ENCODE data around the gene WDR20. TPM values are rescaled to one million over a fixed set of nuclear protein-coding genes. Genes with fewer than 3 reads are reported as not detected.
A peak's percentile ranks its signal among the peaks of the same experiment; 100 is the strongest.
"Not testable (repeated sequence)": the region's sequence is repeated elsewhere in the genome, so short reads cannot be mapped to it uniquely, and the experiment has no call there.

Gene WDR20, protein sequence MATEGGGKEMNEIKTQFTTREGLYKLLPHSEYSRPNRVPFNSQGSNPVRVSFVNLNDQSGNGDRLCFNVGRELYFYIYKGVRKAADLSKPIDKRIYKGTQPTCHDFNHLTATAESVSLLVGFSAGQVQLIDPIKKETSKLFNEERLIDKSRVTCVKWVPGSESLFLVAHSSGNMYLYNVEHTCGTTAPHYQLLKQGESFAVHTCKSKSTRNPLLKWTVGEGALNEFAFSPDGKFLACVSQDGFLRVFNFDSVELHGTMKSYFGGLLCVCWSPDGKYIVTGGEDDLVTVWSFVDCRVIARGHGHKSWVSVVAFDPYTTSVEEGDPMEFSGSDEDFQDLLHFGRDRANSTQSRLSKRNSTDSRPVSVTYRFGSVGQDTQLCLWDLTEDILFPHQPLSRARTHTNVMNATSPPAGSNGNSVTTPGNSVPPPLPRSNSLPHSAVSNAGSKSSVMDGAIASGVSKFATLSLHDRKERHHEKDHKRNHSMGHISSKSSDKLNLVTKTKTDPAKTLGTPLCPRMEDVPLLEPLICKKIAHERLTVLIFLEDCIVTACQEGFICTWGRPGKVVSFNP
- total RNA-seq = 10 to 100 TPM; 22.3 to 27.3 TPM

DNA sequence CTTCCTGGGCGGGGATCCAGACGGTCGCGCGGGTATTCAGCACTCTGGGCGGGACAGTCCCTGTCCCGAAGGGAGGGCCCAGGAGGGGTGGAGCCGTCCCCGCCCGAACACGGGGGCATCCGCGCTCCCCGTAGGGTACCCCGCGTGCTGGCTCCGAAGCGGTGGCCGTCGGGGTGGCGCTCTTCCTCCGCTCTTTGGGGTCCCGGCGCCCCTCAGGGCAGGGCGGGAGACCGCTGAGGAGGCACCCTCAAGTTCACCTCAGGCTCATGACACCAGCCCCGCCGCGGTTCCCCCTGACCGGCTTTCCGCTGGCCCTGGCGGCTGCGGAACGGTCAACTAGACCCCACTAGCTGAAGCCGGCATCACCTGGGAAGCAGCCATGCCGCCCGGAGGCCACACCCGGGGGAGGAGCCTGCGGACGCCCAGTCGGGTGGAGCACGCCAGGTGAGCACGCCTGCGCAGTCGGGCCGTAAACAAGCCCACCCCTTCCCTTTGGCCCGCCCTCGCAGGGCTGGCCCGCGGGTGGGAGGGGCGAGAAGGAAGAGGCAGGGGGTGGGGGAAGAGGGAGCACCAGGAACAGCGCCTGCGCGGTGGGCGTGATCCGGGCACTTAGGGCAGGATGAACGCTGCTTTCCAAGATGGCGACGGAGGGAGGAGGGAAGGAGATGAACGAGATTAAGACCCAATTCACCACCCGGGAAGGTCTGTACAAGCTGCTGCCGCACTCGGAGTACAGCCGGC, at the start of gene WDR20:
TSS of gene WDR20 (plus strand) at position 612 of the 741 bp plus-strand sequence. CDS start at position 639, 27 bp downstream.
- no peaks in the 10 kb centered on the region for H3K27me3 Mint-ChIP-seq

DNA sequence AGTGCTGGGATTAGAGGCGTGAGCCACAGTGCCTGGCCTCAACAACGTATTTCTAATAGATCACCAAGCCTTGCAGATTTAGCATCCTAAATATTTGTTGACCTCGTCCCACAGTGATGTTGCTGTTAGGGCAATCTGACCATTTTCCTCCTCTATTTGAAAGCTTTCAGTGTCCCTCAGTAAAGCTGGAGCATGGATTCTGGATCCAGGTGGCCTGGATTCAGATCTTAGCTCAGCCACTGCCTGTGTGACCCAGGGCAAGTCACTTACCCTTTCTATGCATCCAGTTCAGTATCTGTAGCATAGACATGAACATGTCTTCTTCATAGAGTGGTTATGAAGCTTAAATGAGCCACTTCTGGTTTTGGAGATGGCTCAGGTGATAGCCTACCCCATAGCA, 49.0 kb upstream of the WDR20 start:
- H3K4me3 Mint-ChIP-seq = no peak overlapping the region
- no peak overlapping the region for H3K27ac Mint-ChIP-seq
- H3K36me3 Mint-ChIP-seq = peaks cover 14% of the 10 kb centered on the region
- no peaks in the 10 kb centered on the region for H3K9me3 Mint-ChIP-seq
- H3K4me1 Mint-ChIP-seq = peaks cover 23% of the 10 kb centered on the region
- no peak for DNase-seq
- H3K27me3 Mint-ChIP-seq = no peaks in the 10 kb centered on the region

More for the DNA sequence above, at the start of gene WDR20:
- Mint-ChIP-seq H3K9me3 (no peaks in the 10 kb centered on the region), H3K4me3 (peak within 1 kb of the TSS; percentile 89), H3K4me1 (peaks cover 26% of the 10 kb centered on the region), H3K27ac (peak within 1 kb of the TSS; percentile 94), H3K36me3 (no peaks in the 10 kb centered on the region)
- peak; percentile 100 for DNase-seq

DNA sequence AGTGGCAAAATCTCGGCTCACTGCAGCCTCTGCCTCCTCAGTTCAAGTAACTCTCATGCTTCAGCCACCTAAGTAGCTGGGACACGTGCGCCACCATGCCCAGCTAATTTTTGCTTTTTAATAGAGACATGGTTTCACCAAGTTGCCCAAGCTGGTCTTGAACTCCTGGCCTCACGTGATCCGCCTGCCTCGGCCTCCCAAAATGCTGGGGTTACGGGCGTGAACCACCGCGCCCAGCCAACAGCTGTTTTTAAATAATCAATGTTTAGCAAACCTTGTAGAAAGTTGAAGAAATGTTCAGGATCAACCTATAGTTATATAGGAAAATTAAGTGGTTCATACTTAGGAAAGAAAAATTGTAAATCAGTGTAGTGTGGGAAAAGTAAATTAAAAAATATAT, 46.9 kb upstream of the WDR20 start:
- Mint-ChIP-seq H3K4me3 (no peak overlapping the region), H3K27me3 (no peaks in the 10 kb centered on the region), H3K36me3 (peaks cover 7% of the 10 kb centered on the region), H3K4me1 (peaks cover 33% of the 10 kb centered on the region), H3K27ac (no peak overlapping the region), H3K9me3 (no peaks in the 10 kb centered on the region)
- no peak for DNase-seq

DNA sequence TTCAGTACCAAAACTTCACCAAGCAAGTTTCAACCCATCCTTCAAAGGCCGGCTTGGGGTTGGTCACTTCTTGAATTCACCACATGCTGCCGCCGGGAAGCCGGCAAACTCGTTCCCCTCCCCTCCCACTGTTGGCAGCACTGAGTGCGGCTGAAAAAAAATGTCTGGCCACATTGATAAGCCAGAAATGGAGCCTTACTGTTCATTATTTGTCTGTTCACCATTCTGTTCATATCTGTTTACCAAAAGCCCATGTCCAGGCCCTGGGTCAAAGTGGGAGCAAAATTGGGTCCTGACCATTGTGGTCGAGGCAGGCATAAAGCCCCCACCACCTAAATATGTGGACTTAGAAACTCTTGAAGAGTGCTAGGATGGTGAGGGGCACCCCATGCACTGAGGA, 45.6 kb upstream of the WDR20 start:
- DNase-seq = no peak
- Mint-ChIP-seq H3K4me1 (peaks cover 24% of the 10 kb centered on the region), H3K36me3 (peaks cover 4% of the 10 kb centered on the region), H3K27me3 (no peaks in the 10 kb centered on the region), H3K27ac (no peak overlapping the region), H3K4me3 (no peak overlapping the region), H3K9me3 (no peaks in the 10 kb centered on the region)

DNA sequence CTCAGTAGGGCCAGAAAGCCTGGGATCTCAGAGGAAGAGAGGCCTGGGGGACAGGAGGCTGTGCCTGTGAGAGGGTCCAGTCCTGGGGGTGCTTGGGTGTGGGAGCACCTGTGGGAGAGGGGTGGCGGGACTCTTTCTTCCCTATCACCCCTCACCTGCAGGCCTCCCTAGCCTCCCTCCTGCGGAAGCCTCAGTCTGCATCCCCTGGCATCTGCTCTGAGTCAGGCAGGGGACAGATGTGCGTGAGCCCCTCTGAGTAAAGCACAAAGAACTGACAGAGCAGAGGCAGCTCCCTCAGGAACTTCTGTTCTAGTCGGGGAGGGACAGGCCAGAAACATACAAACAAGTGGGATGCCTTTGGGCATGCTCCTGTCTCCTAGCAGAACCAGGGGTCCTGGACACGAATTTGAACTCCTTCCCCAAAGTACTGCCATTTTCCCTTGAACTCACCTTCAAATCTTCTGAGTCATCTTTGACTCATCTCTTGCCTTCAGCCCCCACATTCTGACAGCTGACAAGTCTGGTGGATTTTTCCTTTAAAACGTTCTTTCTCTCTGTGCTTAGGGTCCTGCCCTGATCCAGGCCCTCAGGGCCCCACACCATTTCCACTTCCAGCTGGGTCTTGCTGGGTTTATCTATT, 44.3 kb upstream of the WDR20 start:
- no peak for DNase-seq
- H3K36me3 Mint-ChIP-seq = no peaks in the 10 kb centered on the region
- H3K4me1 Mint-ChIP-seq = peaks cover 18% of the 10 kb centered on the region
- H3K27me3 Mint-ChIP-seq = no peaks in the 10 kb centered on the region
- H3K27ac Mint-ChIP-seq = no peak overlapping the region
- H3K9me3 Mint-ChIP-seq = no peaks in the 10 kb centered on the region
- no peak overlapping the region for H3K4me3 Mint-ChIP-seq

DNA sequence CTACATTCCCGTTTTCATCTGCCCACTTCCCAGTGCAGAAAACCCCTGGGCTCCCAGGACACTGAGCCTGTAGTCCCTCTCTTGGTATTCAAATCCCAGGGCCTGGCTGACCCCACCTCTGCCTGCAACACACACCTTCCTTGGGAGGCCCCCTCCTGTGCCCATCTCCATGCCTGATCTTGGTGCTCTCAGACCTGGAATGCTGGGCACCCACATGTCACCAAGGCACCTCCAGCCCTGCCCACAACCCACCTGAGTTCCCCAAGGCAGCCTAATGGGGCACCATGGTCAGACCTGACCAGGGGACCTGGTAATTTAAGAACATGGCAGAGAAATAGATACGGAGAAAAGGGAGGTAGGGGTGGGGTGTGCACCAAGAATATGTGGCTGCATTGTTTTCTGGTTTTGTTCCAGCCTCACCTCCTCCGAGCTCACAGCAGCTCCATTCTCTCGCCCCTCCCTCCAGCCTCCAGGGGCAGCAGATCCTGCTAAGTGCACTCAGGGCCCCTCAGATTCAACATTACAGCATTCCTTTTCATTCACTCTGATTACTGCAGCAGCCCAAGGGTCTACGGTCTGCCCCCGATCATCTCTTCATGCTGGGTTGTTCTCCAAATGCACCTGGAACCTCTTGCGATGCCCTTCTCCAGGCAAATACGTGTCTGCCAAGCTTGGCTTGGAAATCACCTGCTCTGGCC, 43.7 kb upstream of the WDR20 start:
- no peak overlapping the region for H3K27ac Mint-ChIP-seq
- H3K4me1 Mint-ChIP-seq = peaks cover 18% of the 10 kb centered on the region
- no peak for DNase-seq
- no peak overlapping the region for H3K4me3 Mint-ChIP-seq
- H3K36me3 Mint-ChIP-seq = no peaks in the 10 kb centered on the region
- no peaks in the 10 kb centered on the region for H3K9me3 Mint-ChIP-seq
- no peaks in the 10 kb centered on the region for H3K27me3 Mint-ChIP-seq

DNA sequence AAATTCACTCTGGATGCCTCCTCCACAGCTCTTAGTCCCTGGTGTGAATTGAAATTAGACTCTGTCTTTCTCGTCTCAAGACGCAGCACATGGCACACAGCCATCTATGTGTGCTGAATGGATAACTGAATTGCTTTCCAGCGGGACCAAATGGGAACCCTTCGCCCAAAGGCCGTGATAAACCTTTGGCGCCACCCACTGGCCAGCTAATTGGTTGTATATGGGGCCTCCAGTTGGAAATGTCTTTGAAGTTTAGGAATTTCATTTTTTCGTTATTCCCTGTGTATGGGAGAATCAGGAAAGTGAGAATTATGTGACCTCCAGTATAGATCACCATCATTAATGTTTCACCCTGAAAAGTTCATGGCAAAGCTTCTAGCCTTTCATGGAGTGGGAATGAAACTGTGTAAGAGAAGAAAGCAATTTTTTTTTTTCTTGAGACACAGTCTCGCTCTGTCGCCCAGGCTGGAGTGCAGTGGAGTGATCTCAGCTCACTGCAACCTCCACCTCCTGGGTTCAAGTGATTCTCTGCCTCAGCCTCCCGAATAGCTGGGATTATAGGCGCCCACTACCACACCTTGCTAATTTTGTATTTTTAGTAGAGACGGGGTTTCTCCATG, 43.0 kb upstream of the WDR20 start:
- Mint-ChIP-seq H3K27me3 (no peaks in the 10 kb centered on the region), H3K36me3 (no peaks in the 10 kb centered on the region), H3K4me3 (no peak overlapping the region), H3K27ac (no peak overlapping the region), H3K9me3 (no peaks in the 10 kb centered on the region), H3K4me1 (peaks cover 18% of the 10 kb centered on the region)
- peak; percentile 51 for DNase-seq

DNA sequence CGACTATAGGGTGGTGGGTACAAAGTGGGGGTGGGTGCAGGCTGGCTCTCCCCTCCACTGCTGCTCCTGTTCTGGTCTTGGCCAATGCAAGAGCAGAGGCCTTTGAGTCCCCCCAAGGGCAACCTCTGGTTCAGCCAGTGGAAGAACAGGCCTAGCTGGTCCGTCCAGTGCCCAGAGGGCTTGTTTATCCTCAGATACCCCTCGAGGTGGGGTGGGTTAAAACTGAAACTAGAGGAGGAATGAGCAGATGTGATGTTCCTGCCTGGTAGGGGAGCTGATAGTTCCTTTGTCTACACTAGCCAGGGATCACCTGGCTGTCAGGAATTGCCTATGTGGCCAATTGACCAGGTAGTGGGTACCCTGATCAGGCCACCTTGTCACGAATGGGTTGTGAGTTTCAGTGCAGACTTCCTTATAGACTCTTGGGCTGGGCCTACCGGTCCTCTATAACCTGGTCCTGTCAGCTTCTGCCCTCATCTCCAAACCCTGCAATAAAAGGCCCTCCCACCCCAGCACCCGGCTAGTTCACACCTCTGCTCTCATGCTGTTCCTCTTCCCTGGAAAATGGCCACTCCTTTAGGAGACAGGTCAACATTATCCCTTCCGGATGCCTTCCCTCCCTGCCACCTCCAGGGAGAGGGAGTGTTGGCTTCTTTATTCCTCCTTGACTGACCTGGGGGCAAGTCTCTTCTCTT, 42.1 kb upstream of the WDR20 start:
- Mint-ChIP-seq H3K9me3 (no peaks in the 10 kb centered on the region), H3K36me3 (no peaks in the 10 kb centered on the region), H3K27me3 (no peaks in the 10 kb centered on the region), H3K4me1 (peaks cover 18% of the 10 kb centered on the region), H3K27ac (no peak overlapping the region), H3K4me3 (no peak overlapping the region)
- no peak for DNase-seq

DNA sequence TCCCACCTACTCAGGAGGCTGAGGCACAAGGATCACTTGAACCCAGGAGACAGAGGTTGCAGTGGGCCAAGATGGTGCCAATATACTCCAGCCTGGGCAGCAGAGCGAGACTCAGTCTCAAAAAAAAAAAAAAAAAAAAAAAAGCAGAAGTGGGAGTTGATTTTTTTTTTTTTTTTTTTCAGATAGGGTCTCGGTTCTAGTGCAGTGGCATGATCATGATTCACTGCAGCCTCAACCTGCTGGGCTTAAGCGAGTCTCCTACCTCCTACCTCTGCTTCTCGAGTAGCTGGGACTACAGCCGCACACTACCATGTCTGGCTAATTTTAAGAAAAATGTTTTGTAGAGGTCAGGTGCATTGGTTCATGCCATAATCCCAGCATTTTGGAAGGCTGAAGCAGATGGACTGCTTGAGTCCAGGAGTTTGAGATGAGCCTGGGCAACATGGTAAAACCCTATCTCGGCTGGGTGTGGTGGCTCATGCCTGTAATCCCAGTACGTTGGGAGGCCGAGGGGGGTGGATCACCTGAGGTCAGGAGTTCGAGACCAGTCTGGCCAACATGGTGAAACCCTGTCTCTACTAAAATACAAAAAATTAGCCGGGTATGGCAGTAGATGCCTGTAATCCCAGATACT, 36.5 kb upstream of the WDR20 start:
- Mint-ChIP-seq H3K9me3 (no peaks in the 10 kb centered on the region), H3K27ac (no peak overlapping the region), H3K36me3 (no peaks in the 10 kb centered on the region), H3K4me3 (no peak overlapping the region), H3K27me3 (no peaks in the 10 kb centered on the region), H3K4me1 (no peaks in the 10 kb centered on the region)
- DNase-seq = no peak

DNA sequence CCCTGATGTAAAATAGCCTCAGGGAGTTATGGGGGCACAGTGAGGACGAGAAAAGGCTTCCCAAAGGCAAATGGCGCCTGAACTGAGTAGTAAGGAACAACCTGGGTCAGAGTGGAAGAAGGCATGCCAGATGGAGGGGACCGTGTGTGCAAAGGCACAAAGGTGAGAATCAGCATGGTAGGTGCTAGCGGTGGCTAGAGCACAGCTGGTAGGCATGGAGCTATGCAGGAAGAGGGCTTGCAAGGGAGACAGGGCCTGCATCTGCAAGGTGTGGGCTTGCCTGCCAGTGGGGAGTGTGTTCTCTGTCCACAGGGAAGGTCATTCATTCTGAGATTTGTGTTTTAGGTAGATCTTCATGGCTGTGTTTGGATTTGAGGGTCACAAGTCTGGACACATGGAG, 34.3 kb upstream of the WDR20 start:
- H3K4me3 Mint-ChIP-seq = no peak overlapping the region

DNA sequence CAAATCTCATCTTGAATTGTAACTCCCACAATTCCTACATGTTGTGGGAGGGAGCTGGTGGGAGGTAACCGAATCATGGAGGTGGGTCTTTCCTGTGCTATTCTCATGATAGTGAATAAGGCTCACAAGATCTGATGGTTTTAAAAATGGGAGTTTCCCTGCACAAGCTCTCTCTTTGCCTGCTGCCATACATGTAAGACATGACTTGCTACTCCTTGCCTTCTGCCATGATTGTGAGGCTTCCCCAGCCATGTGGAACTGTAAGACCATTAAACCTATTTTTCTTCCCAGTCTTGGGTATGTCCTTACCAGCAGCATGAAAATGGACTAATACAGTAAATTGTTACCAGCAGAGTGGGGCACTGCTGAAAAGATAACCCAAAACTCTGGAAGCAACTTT, 30.4 kb upstream of the WDR20 start:
- not testable (repeated sequence) for H3K27ac Mint-ChIP-seq, H3K4me1 Mint-ChIP-seq, H3K36me3 Mint-ChIP-seq, DNase-seq, H3K27me3 Mint-ChIP-seq, H3K9me3 Mint-ChIP-seq, H3K4me3 Mint-ChIP-seq

More for the DNA sequence above, 34.3 kb upstream of the WDR20 start:
- Mint-ChIP-seq H3K4me1 (no peaks in the 10 kb centered on the region), H3K27ac (no peak overlapping the region), H3K9me3 (peaks cover 6% of the 10 kb centered on the region), H3K27me3 (no peaks in the 10 kb centered on the region), H3K36me3 (peaks cover 4% of the 10 kb centered on the region)
- DNase-seq = no peak

DNA sequence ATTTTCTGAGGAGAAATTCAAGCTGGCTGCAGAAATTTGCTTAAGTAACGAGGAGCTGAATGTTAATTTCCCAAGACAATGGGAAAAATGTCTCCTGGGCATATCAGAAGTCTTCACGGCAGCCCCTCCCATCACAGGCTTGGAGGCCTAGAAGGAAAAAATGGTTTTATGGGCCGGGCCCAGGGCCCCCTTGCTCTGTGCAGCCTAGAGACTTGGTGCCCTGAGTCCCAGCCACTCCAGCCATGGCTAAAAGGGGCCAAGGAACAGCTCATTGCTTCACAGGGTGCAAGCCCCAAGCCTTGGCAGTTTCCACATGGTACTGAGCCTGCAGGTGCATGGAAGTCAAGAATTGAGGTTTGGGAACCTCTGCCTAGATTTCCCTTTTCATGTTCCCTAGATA, 28.6 kb upstream of the WDR20 start:
- H3K9me3 Mint-ChIP-seq = peaks cover 7% of the 10 kb centered on the region
- no peaks in the 10 kb centered on the region for H3K4me1 Mint-ChIP-seq
- H3K4me3 Mint-ChIP-seq = no peak overlapping the region
- no peak overlapping the region for H3K27ac Mint-ChIP-seq
- no peaks in the 10 kb centered on the region for H3K27me3 Mint-ChIP-seq
- DNase-seq = no peak
- H3K36me3 Mint-ChIP-seq = peaks cover 4% of the 10 kb centered on the region

DNA sequence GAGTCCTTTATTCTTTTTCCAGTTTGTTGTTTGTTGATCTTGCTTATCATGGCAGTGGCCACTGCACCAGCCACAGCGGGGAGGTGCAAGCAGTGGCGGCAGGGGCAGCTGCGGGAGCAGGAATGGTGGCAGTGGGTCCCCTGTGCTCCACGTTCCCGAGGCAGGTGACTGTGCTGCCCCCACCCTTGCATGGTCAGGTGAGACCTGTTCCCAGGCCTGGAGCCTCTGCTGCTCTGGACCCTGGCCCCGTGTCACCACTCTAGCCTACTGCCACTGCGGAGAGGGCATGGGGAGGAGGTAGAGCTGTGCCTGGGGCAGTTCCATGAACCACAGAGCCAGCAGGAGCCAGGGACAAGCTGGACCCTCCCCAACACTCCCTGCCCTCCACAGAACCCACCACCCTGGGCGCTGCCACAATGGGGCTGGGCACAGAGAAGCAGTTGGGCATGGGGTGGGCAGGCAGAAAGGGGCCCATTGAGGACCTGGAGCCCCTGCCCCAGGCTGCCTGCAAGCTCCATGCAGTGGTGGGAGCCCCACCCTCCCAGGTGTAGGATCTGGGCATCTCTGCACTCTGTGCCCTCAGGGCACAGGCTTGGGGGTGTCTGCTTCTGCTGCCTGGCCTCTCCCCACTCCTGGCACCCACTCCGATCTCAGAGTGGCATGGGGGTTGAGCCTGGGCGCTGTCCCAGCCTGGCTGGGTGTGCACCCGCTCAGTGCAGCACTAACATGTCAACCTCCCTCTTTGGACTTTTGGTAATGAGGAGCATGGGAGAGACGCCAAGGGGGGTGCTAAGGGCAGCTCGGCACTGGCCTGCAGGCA, 23.1 kb upstream of the WDR20 start:
- Mint-ChIP-seq H3K27me3 (no peaks in the 10 kb centered on the region), H3K9me3 (peaks cover 1% of the 10 kb centered on the region), H3K4me1 (no peaks in the 10 kb centered on the region), H3K4me3 (no peak overlapping the region), H3K36me3 (peaks cover 6% of the 10 kb centered on the region), H3K27ac (no peak overlapping the region)
- DNase-seq = no peak
